ENCODE measurements around the gene OGFR. TPM values are rescaled to one million over a fixed set of nuclear protein-coding genes. Genes with fewer than 3 reads are reported as not detected.

Gene OGFR
- total RNA-seq, 2 donors from 2014 or later, result 42.3 to 52.6 TPM

DNA sequence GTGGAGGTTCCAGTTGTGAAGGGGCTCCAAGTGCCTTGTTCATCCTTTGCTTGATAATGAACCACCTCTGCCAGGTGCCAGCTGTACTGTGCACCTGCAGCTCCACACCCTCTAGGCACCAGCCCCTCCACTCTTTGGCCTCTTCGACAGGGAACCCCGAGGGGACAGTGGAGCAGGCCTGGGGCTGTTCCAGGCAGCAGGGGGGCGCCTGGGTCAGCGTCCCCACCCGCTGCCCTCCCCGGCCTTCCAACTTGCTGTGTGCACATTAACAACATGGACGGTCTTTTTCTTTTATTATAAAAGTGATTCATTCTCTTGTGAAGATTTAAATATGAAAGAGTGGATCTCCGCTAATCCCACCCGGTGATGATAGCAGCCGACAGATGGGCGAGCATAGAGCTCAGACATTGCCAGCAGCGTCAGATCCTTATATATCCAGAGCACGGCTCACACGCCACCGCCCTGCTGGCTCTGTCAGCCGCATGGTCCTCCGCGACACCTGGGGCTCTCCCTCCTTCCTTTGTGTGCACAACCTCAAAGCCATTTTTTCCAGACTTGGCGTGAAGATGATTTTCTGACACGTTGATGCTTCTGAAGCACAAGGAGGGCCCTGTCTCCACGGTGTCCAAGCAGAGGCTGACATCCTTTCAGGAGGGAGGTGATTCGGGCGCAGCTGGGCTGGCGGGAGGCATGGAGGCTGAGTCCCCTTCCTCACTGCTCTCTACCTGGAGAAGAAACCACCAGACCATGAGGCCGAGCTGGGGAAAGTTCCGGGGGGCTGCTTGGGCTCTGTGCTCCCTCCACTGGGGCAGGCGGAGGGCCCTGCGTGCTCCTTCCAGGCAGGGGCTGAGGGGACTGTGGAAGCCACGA is 30.6 kb upstream of the OGFR start:
- Mint-ChIP-seq H3K9me3 (no peaks in the 10 kb centered on the region), H3K27me3 (no peaks in the 10 kb centered on the region), H3K27ac (peak overlapping the region; percentile 48), H3K4me1 (peaks cover 23% of the 10 kb centered on the region), H3K36me3 (ENCODE audit: low read depth) (no peaks in the 10 kb centered on the region), H3K4me3 (peak overlapping the region; percentile 23)
- ATAC-seq (replicated peaks), result no peak

DNA sequence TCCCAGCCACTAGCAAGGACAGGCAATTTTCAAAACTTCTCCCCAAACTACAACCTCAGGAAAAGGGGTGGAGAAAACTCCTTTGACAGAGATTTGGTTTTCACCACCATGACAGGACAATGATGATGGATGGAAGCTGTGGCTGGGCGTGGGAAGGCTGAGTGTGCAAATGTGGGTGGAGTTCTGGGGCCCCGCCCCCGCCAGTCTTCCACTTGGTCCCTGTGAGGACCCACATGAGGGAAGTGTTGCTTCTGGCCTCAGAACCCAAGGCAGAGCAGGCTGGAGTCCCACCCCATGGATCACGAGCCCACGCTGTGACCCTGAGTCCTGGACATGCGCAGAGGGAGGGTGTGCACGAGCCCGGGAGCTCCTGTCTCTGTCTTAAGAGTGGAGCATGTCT is 29.9 kb upstream of the OGFR start:
- no peaks in the 10 kb centered on the region for H3K36me3 Mint-ChIP-seq (ENCODE audit: low read depth)
- H3K27ac Mint-ChIP-seq, result no peak overlapping the region
- H3K27me3 Mint-ChIP-seq, result no peaks in the 10 kb centered on the region
- peak; percentile 31 for ATAC-seq (replicated peaks)
- H3K4me3 Mint-ChIP-seq, result peak overlapping the region; percentile 23
- H3K9me3 Mint-ChIP-seq, result no peaks in the 10 kb centered on the region
- peaks cover 23% of the 10 kb centered on the region for H3K4me1 Mint-ChIP-seq

DNA sequence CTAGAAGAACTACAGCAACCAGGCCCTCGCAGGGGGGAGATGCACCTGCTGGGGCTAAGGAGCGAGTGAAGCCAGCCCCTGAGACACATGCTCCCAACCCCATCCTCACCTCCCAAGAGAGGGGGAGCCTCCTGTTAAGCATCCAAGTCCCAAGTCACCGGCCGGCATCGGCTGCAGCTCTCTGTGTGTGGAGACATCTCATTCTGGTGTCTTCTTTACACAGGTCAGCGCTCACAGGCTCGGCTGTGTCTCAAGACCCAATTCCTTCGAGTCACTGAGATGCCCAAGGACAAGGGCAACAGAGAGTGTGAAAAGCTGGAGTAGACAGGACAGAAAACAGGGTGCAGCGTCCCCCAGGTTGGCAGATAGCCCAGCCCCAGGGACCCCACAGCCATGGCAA is 29.4 kb upstream of the OGFR start:
- Mint-ChIP-seq H3K36me3 (ENCODE audit: low read depth) (no peaks in the 10 kb centered on the region), H3K27me3 (no peaks in the 10 kb centered on the region), H3K9me3 (no peaks in the 10 kb centered on the region), H3K4me1 (peaks cover 23% of the 10 kb centered on the region), H3K4me3 (peak overlapping the region; percentile 71), H3K27ac (peak overlapping the region; percentile 97)
- no peak for ATAC-seq (replicated peaks)

DNA sequence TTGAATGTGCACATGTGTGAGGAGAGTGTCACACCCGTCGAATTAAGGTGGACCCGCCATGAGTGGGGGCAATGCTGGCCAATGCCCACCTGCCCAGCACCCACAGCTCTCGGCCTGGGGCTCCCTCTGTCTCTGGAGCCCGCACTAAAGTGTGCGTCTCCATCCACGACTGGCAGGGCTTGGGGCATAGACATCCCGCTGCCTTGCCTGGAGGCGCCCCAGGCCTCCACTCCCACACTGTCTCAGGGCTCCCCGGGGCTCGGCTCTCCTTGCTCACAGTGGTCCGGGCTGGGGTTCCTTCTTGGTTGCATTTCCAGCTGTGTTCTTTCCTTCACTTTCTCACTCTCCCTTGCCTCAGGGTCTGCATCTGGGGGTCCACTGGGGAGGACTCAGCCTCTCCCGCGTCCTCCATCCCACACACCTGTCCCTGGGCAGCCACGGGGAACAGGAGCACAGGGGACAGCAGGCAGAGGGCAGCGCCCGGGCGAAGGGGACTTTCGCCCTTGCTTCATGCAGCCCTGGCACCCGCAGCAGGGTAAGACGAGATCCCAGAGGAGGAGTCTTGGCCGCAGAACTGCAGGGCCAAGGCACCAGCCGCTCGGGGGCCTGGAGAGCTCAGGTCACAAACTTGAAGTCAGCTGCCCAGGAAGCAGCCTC is 28.5 kb upstream of the OGFR start:
- no peak for ATAC-seq (replicated peaks)
- H3K36me3 Mint-ChIP-seq (ENCODE audit: low read depth), result no peaks in the 10 kb centered on the region
- H3K4me3 Mint-ChIP-seq, result peak overlapping the region; percentile 71
- peaks cover 23% of the 10 kb centered on the region for H3K4me1 Mint-ChIP-seq
- H3K27me3 Mint-ChIP-seq, result no peaks in the 10 kb centered on the region
- H3K9me3 Mint-ChIP-seq, result no peaks in the 10 kb centered on the region
- peak overlapping the region; percentile 97 for H3K27ac Mint-ChIP-seq

DNA sequence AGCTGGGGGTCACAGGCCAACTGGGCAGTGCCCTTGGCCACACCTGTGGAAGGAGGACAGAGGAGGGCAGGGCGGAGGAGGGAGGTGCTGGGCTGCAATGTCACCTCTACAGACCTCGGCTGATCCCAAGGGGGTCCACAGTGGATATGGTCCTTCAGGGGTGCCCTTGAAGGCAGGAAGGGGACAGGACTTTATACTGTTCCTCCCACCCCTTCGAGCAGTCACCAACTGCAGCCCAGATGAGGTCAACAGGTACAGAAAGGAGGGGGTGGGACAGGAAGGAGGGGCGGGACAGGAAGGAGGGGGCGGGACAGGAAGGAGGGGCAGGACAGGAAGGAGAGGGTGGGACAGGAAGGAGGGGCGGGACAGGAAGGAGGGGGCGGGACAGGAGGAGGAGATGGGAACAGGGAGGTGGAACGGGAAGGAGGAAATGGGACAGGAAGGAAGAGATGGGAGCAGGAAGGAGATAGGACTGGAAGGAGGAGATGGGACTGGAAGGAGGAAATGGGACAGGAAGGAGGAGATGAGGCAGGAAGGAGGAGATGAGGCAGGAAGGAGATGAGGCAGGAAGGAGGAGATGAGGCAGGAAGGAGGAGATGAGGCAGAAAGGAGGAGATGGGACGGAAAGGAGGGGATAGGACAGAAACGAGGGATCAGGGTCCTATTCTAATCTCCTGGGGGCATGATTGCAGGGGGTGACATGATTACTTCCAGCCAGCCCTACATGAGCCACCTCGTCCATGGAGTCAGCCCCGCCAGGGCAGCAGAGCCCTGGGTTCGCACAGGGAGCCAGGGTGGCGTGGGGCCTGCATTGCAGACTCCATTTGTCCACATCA is 27.7 kb upstream of the OGFR start:
- ATAC-seq (replicated peaks), result peak; percentile 79
- H3K9me3 Mint-ChIP-seq, result no peaks in the 10 kb centered on the region
- H3K36me3 Mint-ChIP-seq (ENCODE audit: low read depth), result no peaks in the 10 kb centered on the region
- H3K4me3 Mint-ChIP-seq, result peak overlapping the region; percentile 71
- H3K27ac Mint-ChIP-seq, result peak overlapping the region; percentile 97
- peaks cover 23% of the 10 kb centered on the region for H3K4me1 Mint-ChIP-seq
- no peaks in the 10 kb centered on the region for H3K27me3 Mint-ChIP-seq

DNA sequence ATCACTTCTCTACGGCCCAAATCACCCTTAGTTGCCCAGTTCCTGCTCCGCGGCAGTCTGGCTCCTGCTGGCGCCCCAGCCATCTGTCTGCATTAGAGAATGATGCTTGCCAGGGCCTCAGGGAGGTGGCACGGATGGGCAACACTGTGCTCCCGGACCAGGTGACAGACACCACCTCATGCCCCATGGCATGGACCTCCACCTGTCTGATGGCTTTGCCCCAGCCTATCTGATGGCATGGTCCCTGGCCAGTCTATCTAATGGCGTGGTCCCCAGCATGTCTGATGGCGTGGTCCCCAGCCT is 27.2 kb upstream of the OGFR start:
- Mint-ChIP-seq H3K36me3 (ENCODE audit: low read depth) (no peaks in the 10 kb centered on the region), H3K4me3 (peak overlapping the region; percentile 71), H3K9me3 (no peaks in the 10 kb centered on the region), H3K4me1 (peaks cover 23% of the 10 kb centered on the region), H3K27me3 (no peaks in the 10 kb centered on the region), H3K27ac (peak overlapping the region; percentile 97)
- no peak for ATAC-seq (replicated peaks)

DNA sequence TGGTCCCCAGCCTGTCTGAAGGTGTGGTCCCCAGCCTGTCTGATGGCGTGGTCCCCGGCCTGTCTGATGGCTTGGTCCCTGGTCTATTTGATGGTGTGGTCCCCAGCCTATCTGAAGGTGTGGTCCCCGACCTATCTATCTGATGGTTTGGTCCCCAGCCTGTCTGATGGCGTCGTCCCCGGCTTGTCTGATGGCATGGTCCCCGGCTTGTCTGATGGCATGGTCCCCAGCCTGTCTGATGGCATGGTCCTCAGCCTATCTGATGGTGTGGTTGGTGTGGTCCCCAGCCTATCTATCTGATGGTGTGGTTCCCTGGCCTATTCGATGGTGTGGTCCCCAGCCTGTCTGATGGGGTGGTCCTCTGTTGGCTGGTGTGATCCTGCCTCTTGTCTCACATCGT is 26.6 kb upstream of the OGFR start:
- H3K36me3 Mint-ChIP-seq (ENCODE audit: low read depth), result no peaks in the 10 kb centered on the region
- peaks cover 23% of the 10 kb centered on the region for H3K4me1 Mint-ChIP-seq
- no peak for ATAC-seq (replicated peaks)
- peak overlapping the region; percentile 33 for H3K27ac Mint-ChIP-seq
- H3K4me3 Mint-ChIP-seq, result no peak overlapping the region
- no peaks in the 10 kb centered on the region for H3K9me3 Mint-ChIP-seq
- no peaks in the 10 kb centered on the region for H3K27me3 Mint-ChIP-seq

DNA sequence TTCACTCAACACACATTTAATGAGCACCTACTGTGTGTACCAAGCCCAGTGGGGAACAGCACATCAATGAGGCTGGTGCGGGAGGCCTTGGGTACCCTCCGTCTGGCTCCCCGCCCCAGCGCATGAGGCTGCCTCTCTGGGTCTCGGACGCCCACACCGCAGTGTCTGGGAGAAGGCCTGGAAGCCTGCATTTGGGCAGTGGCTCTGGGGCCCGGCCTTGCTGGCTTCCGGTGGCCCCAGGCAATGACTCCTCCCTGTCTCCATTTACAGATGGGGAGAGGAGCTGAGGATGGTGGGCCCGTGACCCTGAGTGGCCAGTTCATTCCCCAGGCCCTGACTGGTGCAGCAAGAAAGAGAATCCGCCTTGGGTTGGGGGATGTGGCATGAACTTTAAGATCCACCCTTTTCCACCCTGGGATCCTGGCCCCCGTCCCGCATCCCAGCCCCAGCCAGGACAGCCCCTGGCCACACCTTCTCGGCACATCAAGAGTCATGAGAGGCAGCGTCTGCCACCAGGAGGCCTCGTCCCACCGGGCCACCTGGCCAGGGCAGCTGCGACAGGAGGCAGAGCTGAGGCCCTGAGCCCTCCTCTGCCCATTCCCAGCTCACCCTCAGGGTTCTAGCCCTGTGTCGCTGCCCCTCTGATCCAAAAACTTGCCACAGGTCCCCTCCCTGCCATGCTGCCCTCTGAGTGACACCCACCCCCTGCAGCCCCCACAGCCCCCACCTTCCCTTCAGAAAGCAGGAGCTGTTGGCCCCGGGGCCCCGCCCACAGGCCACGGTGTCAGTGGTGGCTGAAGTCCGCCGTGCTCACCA is 25.8 kb upstream of the OGFR start:
- H3K27me3 Mint-ChIP-seq, result no peaks in the 10 kb centered on the region
- H3K36me3 Mint-ChIP-seq (ENCODE audit: low read depth), result no peaks in the 10 kb centered on the region
- peaks cover 23% of the 10 kb centered on the region for H3K4me1 Mint-ChIP-seq
- ATAC-seq (replicated peaks), result no peak
- peak overlapping the region; percentile 33 for H3K27ac Mint-ChIP-seq
- no peaks in the 10 kb centered on the region for H3K9me3 Mint-ChIP-seq
- no peak overlapping the region for H3K4me3 Mint-ChIP-seq

DNA sequence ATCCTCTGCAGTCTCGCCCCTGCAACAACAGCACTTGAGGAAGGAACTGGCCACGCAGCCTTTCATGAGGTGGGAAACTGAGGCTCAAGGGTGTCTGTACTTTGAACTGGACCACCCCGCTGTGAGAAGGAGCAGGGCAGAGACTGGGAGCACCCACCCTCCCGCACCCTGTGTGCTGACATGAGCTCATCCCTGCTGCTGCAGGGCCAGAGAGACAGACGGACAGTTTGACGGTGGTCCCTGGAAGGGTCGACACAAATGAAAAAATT is 25.3 kb upstream of the OGFR start:
- Mint-ChIP-seq H3K4me1 (peaks cover 23% of the 10 kb centered on the region), H3K27me3 (no peaks in the 10 kb centered on the region), H3K27ac (no peak overlapping the region), H3K36me3 (ENCODE audit: low read depth) (no peaks in the 10 kb centered on the region), H3K9me3 (no peaks in the 10 kb centered on the region), H3K4me3 (no peak overlapping the region)
- ATAC-seq (replicated peaks), result no peak

DNA sequence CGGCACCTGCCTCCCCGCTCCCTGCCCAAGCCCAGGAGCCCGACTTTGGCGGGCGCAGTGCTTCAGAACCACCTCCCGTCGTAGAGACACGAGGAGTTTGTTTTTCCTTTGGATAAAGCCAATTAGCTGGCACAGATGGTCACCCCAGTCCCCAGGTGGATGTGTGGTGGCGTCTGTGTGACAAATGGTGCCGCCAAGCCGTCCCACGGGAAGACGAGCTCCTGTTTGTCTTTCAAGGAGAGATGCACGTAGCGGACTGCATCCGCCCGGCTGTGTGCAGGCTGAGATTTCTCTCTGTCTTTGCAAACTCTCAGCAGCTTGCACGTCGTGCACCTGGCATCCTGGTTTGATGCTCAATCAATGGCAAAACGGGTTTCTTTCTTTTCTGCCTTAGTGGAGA is 24.4 kb upstream of the OGFR start:
- no peak overlapping the region for H3K4me3 Mint-ChIP-seq
- no peak for ATAC-seq (replicated peaks)

DNA sequence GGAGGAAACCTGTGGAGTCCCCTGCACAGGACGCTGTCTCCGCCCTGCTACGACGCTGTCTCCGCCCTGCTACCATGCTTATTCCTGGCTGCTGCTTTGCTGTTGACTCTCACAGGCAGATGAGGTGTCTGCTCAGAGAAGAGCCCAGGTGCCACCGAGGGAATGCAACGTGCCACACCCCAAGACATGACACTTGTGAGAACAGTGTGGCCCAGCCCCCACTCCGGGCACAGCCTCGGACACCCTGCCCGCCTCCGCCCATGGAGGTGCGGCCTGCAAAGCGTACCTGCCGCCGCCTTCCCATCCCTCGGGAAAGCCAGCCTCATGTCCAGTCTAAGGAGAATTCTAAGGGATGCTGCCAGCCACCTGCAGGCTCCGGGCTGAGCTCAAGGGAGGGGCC is 23.9 kb upstream of the OGFR start:
- H3K36me3 Mint-ChIP-seq (ENCODE audit: low read depth), result no peaks in the 10 kb centered on the region
- no peak for ATAC-seq (replicated peaks)
- H3K27me3 Mint-ChIP-seq, result no peaks in the 10 kb centered on the region
- no peak overlapping the region for H3K27ac Mint-ChIP-seq
- H3K4me1 Mint-ChIP-seq, result peaks cover 14% of the 10 kb centered on the region
- no peak overlapping the region for H3K4me3 Mint-ChIP-seq
- H3K9me3 Mint-ChIP-seq, result no peaks in the 10 kb centered on the region

More for the DNA sequence above, 24.4 kb upstream of the OGFR start:
- no peak overlapping the region for H3K27ac Mint-ChIP-seq
- H3K27me3 Mint-ChIP-seq, result no peaks in the 10 kb centered on the region
- H3K9me3 Mint-ChIP-seq, result no peaks in the 10 kb centered on the region
- peaks cover 18% of the 10 kb centered on the region for H3K4me1 Mint-ChIP-seq
- no peaks in the 10 kb centered on the region for H3K36me3 Mint-ChIP-seq (ENCODE audit: low read depth)

DNA sequence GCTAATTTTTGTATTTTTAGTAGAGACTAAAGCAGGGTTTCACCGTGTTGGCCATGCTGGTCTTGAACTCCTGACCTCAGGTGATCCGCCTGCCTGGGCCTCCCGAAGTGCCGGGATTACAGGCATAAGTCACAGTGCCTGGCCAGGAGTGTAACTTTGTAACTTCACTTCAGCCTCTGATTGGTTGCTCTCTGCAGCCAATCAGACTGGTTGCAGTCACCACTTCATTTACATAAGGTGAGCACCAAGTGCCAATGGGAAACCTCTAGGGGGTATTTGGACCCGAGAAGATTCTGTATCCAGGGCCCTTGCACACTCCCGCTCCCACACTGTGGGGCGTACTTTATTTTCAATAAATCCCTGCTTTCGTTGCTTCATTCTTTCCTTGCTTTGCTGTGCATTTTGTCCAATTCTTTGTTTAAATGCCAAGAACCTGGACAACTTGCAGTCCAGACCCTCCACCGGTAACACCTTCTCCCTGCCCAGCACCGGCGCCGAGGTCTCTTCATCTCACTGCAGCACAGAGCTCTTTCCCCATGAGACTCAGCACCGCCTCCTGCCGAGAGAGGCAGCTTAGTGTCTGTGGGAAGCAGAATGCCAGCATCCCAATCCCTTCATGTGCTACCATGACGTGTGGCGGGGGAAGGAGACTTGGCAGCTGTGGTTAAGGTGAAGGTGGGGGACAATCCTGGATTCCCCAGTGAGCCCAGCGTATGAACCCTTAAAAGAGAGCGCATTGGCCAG is 22.3 kb upstream of the OGFR start:
- H3K27me3 Mint-ChIP-seq, result no peaks in the 10 kb centered on the region
- H3K4me1 Mint-ChIP-seq, result peaks cover 6% of the 10 kb centered on the region
- H3K27ac Mint-ChIP-seq, result no peak overlapping the region
- no peaks in the 10 kb centered on the region for H3K9me3 Mint-ChIP-seq
- no peak overlapping the region for H3K4me3 Mint-ChIP-seq
- no peak for ATAC-seq (replicated peaks)
- H3K36me3 Mint-ChIP-seq (ENCODE audit: low read depth), result no peaks in the 10 kb centered on the region

DNA sequence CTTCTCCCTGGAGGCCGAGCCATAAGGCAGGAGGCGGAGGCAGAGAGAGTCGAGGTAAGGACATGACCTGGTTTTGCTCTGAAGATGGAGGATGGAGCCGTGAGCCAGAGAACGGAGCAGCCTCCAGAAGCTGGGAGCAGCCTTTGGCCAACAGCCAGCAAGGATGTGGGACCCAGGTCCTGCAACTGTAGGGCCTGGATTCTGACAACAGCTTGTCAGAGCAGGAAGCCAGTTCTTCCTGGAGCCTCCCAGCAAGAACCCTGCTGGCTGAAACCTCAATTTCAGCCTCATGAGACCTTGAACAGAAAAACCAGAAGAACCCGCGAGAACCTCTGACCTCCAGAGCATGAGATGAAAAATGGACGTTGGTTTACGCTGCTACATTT is 21.7 kb upstream of the OGFR start:
- ATAC-seq (replicated peaks), result no peak
- no peaks in the 10 kb centered on the region for H3K36me3 Mint-ChIP-seq (ENCODE audit: low read depth)
- H3K27me3 Mint-ChIP-seq, result no peaks in the 10 kb centered on the region
- no peak overlapping the region for H3K27ac Mint-ChIP-seq
- peaks cover 11% of the 10 kb centered on the region for H3K4me1 Mint-ChIP-seq
- H3K9me3 Mint-ChIP-seq, result no peaks in the 10 kb centered on the region
- no peak overlapping the region for H3K4me3 Mint-ChIP-seq

DNA sequence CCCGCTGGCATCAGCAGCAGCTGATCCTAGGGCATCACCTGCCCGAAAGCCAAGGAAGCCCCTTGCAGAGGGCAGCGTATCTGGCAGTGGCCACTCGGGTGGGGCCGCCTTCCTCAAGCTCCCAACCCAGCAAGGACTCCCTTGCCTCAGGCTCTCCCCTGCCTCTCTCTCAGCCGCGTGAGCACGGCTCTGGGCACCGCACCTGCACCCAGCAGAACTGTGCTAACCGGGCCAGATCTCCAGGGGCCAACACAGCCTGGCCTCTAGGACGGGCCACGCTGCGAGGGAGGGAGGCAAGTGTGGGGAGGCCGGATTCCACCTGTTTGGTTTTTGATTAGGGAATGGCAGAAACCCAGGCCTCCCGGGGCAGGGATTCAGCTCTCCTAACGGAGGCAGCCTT is 20.1 kb upstream of the OGFR start:
- Mint-ChIP-seq H3K27ac (no peak overlapping the region), H3K9me3 (no peaks in the 10 kb centered on the region), H3K27me3 (no peaks in the 10 kb centered on the region), H3K4me3 (no peak overlapping the region), H3K4me1 (peaks cover 12% of the 10 kb centered on the region), H3K36me3 (ENCODE audit: low read depth) (no peaks in the 10 kb centered on the region)
- no peak for ATAC-seq (replicated peaks)

All from activated T-helper 17 cell treated with anti-CD3 and anti-CD28 coated beads, Interleukin-2, amount 50 U/mL, for 72 hours (primary cell).